Suprapubic skin (tissue), 3 donors: Measurements from ENCODE around the gene TGFBRAP1.

Source experiments
- POLR2A ChIP-seq, 2 donors: fragments of 450-650 bp; IDR thresholded peaks; one replicate each; pipeline ENCODE4 v1.6.1; 2017; ENCODE audit warnings: antibody characterized with exemption in 2 of 2, mild to moderate bottlenecking in 2 of 2, moderate library complexity in 2 of 2
- TF ChIP-seq, protein P1 (sequence below), 2 donors: fragments of 200-600 bp in 1 of 2; fragments of 450-650 bp in 1 of 2; sonication (generic) in 1 of 2; IDR thresholded peaks; one replicate each; pipeline ENCODE4 v1.5.1; 2016 to 2019; ENCODE audit warnings: antibody characterized with exemption in 2 of 2, mild to moderate bottlenecking in 1 of 2, moderate library complexity in 1 of 2

DNA sequence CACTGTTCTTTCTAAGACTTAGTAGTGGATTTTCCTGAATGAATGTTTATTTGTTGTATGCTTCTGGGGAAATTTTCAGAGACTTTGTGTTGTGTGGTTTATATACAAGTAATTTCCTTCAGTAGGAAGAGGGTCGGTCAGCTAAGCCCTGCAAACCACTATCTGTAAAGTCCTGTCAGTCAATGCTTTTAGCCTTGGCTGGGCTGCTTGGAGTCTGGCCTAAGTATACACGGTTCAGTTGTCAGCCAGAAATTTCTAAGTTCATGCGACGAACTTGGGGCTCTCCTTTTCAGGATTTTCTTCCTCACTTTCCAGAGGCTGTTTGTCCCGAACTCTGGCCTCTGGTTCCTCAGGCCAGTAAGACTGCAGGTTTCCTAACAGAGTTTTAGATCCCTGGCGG lies 29.1 kb upstream of the TGFBRAP1 start:
- TF ChIP-seq POLR2A (IDR thresholded peaks at IDR 0.05), result no peak
- TF ChIP-seq, protein P1, sequence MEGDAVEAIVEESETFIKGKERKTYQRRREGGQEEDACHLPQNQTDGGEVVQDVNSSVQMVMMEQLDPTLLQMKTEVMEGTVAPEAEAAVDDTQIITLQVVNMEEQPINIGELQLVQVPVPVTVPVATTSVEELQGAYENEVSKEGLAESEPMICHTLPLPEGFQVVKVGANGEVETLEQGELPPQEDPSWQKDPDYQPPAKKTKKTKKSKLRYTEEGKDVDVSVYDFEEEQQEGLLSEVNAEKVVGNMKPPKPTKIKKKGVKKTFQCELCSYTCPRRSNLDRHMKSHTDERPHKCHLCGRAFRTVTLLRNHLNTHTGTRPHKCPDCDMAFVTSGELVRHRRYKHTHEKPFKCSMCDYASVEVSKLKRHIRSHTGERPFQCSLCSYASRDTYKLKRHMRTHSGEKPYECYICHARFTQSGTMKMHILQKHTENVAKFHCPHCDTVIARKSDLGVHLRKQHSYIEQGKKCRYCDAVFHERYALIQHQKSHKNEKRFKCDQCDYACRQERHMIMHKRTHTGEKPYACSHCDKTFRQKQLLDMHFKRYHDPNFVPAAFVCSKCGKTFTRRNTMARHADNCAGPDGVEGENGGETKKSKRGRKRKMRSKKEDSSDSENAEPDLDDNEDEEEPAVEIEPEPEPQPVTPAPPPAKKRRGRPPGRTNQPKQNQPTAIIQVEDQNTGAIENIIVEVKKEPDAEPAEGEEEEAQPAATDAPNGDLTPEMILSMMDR (IDR thresholded peaks at IDR 0.05), result no peak
